GM19043 (cell line): ENCODE results near the gene CNDP2.

ENCODE experiments used
- ATAC-seq: cut with Tn5 transposase; IDR thresholded peaks from one replicate; pipeline ENCODE4 v1.9.1; 2021; ENCODE audit warnings: low read depth; ENCODE audit not compliant: unreplicated experiment

Gene CNDP2

GRCh38 chr18:74495581-74496507 is at the start of gene CNDP2:
CNDP2 (plus strand) TSS chr18:74496363; CDS start chr18:74499974, 3,611 bp downstream.
- peak; percentile 63 for ATAC-seq

GRCh38 chr18:74446631-74447403 is 49.3 kb upstream of the CNDP2 start:
- ATAC-seq, result no peak

- ATAC-seq, result no peak
Observed at GRCh38 chr18:74447404-74448152, 48.6 kb upstream of the CNDP2 start.

GRCh38 chr18:74450626-74451025 is 45.5 kb upstream of the CNDP2 start:
- ATAC-seq, result no peak

GRCh38 chr18:74451148-74451547 is 45.0 kb upstream of the CNDP2 start:
- ATAC-seq, result no peak

GRCh38 chr18:74453016-74453566 is 43.1 kb upstream of the CNDP2 start:
- no peak for ATAC-seq

- ATAC-seq, result no peak
Observed at GRCh38 chr18:74453642-74454198, 42.4 kb upstream of the CNDP2 start.

GRCh38 chr18:74454279-74454751 is 41.8 kb upstream of the CNDP2 start:
- ATAC-seq, result no peak

- ATAC-seq, result no peak
Observed at GRCh38 chr18:74455386-74455785, 40.8 kb upstream of the CNDP2 start.

GRCh38 chr18:74456017-74456348 is 40.2 kb upstream of the CNDP2 start:
- ATAC-seq, result no peak

GRCh38 chr18:74456349-74457042 is 39.7 kb upstream of the CNDP2 start:
- ATAC-seq, result no peak

- ATAC-seq, result no peak
Observed at GRCh38 chr18:74457043-74457724, 39.0 kb upstream of the CNDP2 start, which contains the start of gene DIPK1C. DIPK1C (minus strand) TSS chr18:74457308; CDS start chr18:74457259, 49 bp downstream.

GRCh38 chr18:74457725-74458421 is 38.3 kb upstream of the CNDP2 start:
- ATAC-seq, result no peak

- no peak for ATAC-seq
Observed at GRCh38 chr18:74459889-74460288, 36.3 kb upstream of the CNDP2 start.

GRCh38 chr18:74460825-74461224 is 35.3 kb upstream of the CNDP2 start:
- no peak for ATAC-seq

- ATAC-seq, result no peak
Observed at GRCh38 chr18:74463254-74463653, 32.9 kb upstream of the CNDP2 start.

- ATAC-seq, result no peak
Observed at GRCh38 chr18:74463983-74464382, 32.2 kb upstream of the CNDP2 start.

GRCh38 chr18:74465775-74466174 is 30.4 kb upstream of the CNDP2 start:
- no peak for ATAC-seq
